Measurements from ENCODE around the gene PTPRG.

The PTPRG gene

GRCh38 chr3:62335196-62335595 lies 773.8 kb downstream of the PTPRG start:
- DNase-seq (ENCODE audit: low read depth in 2 of 2) = no peak

GRCh38 chr3:62343755-62344154 lies 782.4 kb downstream of the PTPRG start:
- DNase-seq (ENCODE audit: low read depth in 2 of 2) = no peak
